CD8-positive, alpha-beta memory T cell (primary cell): ENCODE results near the gene OSBPL7. TPM values are rescaled to one million over a fixed set of nuclear protein-coding genes. Genes with fewer than 3 reads are reported as not detected.

Experiments
- CTCF ChIA-PET: fragments of 350-600 bp; sonication (Branson Sonifier 250); formaldehyde crosslinking; loops from one replicate; lab custom pipeline; 2021; ENCODE audit warnings: antibody characterized with exemption; lab: Charles Lee
- POLR2A ChIA-PET: fragments of 350-600 bp; sonication (Branson Sonifier 250); formaldehyde crosslinking; loops from one replicate; lab custom pipeline; 2021; ENCODE audit warnings: antibody characterized with exemption; lab: Charles Lee
- DNase-seq, 5 donors: peaks; one replicate each; pipeline versions ENCODE4 v3.0.0 to v3.0.0-alpha.2; 2020 to 2022; ENCODE audit warnings: mixed read lengths in 1 of 5
- H3K27ac ChIP-seq: one replicate; pipeline ENCODE4 v1.7.0; 2013; ENCODE audit warnings: low read depth, mild to moderate bottlenecking, low read length, moderate library complexity
- H3K27me3 ChIP-seq: 2 replicates; pipeline ENCODE4 v1.7.0; 2013; ENCODE audit warnings: low read length, mild to moderate bottlenecking; ENCODE audit not compliant: insufficient read depth, poor library complexity, severe bottlenecking
- H3K36me3 ChIP-seq: 2 replicates; pipeline ENCODE4 v1.7.0; 2013; ENCODE audit warnings: mild to moderate bottlenecking, low read length, moderate library complexity; ENCODE audit not compliant: insufficient read depth
- H3K4me1 ChIP-seq: 2 replicates; pipeline ENCODE4 v1.7.0; 2013; ENCODE audit warnings: mild to moderate bottlenecking, low read length, moderate library complexity; ENCODE audit not compliant: insufficient read depth
- H3K4me3 ChIP-seq: 2 replicates; pipeline ENCODE4 v1.7.0; 2013; ENCODE audit warnings: mild to moderate bottlenecking, low read length
- H3K9me3 ChIP-seq: 2 replicates; pipeline ENCODE4 v1.7.0; 2013; ENCODE audit warnings: mild to moderate bottlenecking, low read length
- H3K27ac Mint-ChIP-seq, 8 donors: one replicate each; pipeline ENCODE4 v1.8.0; 2020 to 2021; ENCODE audit warnings: mixed read lengths in 8 of 8, mild to moderate bottlenecking in 6 of 8, inconsistent platforms in 3 of 8, moderate library complexity in 3 of 8
- H3K27me3 Mint-ChIP-seq, 2 donors: one replicate each; pipeline ENCODE4 v1.8.0; 2020 to 2021; ENCODE audit warnings: mixed read lengths in 2 of 2, mild to moderate bottlenecking in 1 of 2, moderate library complexity in 1 of 2
- H3K36me3 Mint-ChIP-seq, 3 donors: one replicate each; pipeline ENCODE4 v1.8.0; 2020 to 2021; ENCODE audit warnings: mixed read lengths in 3 of 3, inconsistent platforms in 1 of 3, mild to moderate bottlenecking in 1 of 3
- H3K4me1 Mint-ChIP-seq, 3 donors: one replicate each; pipeline ENCODE4 v1.8.0; 2020 to 2021; ENCODE audit warnings: mixed read lengths in 3 of 3, inconsistent platforms in 1 of 3, mild to moderate bottlenecking in 1 of 3
- H3K4me3 Mint-ChIP-seq, 7 donors: one replicate each; pipeline ENCODE4 v1.8.0; 2020 to 2021; ENCODE audit warnings: mixed read lengths in 7 of 7, mild to moderate bottlenecking in 6 of 7, moderate library complexity in 4 of 7, inconsistent platforms in 2 of 7
- H3K9me3 Mint-ChIP-seq, 5 donors: one replicate each; pipeline ENCODE4 v1.8.0; 2020 to 2022; ENCODE audit warnings: mixed read lengths in 5 of 5, mild to moderate bottlenecking in 3 of 5, moderate library complexity in 2 of 5, inconsistent platforms in 1 of 5
- polyA plus RNA-seq: library from polyadenylated mRNA; unstranded; fragments of 300-500 nt; fragmentation: Illumina TruSeq; gene quantifications from one replicate; pipeline ENCODE4 v1.2.3, GENCODE V29; 2021
- total RNA-seq, 2 experiments: library from RNA; stranded (reverse); gene quantifications; one replicate each; pipeline ENCODE4 v1.2.3, GENCODE V29; 2021

The OSBPL7 gene
- total and polyA plus RNA-seq, 3 experiments from 2014 or later, result 11.0 to 17.5 (median 16.9) TPM

DNA sequence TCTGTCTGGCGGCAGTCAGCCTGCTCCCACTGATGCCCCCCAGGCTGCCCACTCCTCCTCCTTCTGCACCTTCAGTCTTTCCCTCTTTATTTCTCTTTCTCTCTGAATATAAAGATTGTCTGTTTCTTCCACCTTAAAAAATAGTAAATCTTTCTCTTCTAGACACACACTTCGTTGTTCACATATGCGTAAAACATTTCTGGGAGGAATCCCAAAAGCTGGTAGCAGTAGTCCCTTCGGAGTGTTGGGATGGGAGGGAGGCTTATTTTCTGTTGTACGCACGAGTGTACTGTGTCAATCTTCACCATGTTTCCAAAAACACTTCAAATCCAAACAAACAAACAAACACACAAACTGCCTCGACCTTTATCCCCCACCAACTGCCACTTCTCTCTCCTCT lies 9.9 kb downstream of the OSBPL7 start:
- Mint-ChIP-seq H3K27ac (peak overlapping the region; percentile 87 to 94 (median 92)), H3K4me3 (peak overlapping the region in 1 of 7 donors; percentile 24), H3K27me3 (peaks cover 0 to 2% of the 10 kb centered on the region in 2 donors), H3K4me1 (peaks cover 21 to 29% (median 22%) of the 10 kb centered on the region in 3 donors), H3K36me3 (peaks cover 9 to 95% (median 32%) of the 10 kb centered on the region in 3 donors), H3K9me3 (no peaks in the 10 kb centered on the region)
- CTCF ChIA-PET, result no interaction called here
- H3K36me3 ChIP-seq, result peaks cover 29% of the 10 kb centered on the region
- H3K27ac ChIP-seq, result no peak overlapping the region
- no peaks in the 10 kb centered on the region for H3K27me3 ChIP-seq
- DNase-seq, result no peak
- H3K9me3 ChIP-seq, result no peaks in the 10 kb centered on the region
- POLR2A ChIA-PET, result no interaction called here
- H3K4me3 ChIP-seq, result no peak overlapping the region
- no peaks in the 10 kb centered on the region for H3K4me1 ChIP-seq

DNA sequence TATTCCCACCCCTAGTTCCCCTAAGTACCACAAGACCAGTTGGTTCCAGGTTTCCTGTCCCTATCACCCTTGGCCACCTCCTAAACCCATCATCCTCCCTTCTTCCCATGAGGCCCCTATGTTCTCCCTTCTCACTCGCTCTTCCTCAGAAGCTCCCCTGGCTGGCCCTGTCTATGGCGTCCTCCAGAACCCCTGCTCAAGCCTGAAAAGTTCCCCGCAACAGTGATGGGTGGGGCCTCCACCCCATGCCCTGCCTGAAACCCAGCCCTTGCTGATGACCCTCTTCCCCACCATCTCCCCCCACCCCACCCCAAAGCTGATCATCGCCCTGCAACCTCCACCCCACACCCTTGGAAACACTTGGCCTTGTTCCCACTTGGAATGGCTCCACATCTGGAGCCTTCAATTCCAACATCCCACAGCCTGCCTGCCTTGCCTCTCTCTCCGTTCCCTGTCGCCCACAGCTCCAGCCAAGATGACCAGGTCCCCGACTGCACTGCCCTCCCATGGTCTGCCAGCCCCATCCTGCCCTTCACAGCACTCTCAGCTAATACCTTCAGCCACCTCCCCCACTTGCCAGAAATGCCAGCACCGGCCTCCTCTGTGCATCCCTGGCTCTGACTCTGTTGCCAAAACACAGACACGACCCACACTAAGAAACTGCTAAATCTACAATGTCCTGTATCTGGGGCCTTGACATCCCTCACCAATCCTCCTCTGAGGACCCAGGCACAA lies 10.5 kb downstream of the OSBPL7 start:
- Histone ChIP-seq H3K4me1 (no peaks in the 10 kb centered on the region), H3K9me3 (no peaks in the 10 kb centered on the region), H3K36me3 (peaks cover 22% of the 10 kb centered on the region), H3K4me3 (no peak overlapping the region), H3K27me3 (no peaks in the 10 kb centered on the region), H3K27ac (peak overlapping the region; percentile 59)
- Mint-ChIP-seq H3K36me3 (peaks cover 9 to 93% (median 32%) of the 10 kb centered on the region in 3 donors), H3K27me3 (peaks cover 0 to 2% of the 10 kb centered on the region in 2 donors), H3K4me1 (peaks cover 21 to 29% (median 22%) of the 10 kb centered on the region in 3 donors), H3K9me3 (no peaks in the 10 kb centered on the region), H3K4me3 (peak overlapping the region in 1 of 7 donors; percentile 20), H3K27ac (peak overlapping the region; percentile 89 to 94 (median 92))
- DNase-seq, result peak in 1 of 5 donors; percentile 25
- POLR2A ChIA-PET, result interaction anchor here (0.7 kb wide), 1 partner anchor 137 kb away, joined by 3 read pairs; no protein-coding TSS in a partner anchor
- CTCF ChIA-PET, result no interaction called here

GRCh38 chr17:47810200-47810821 lies 11.3 kb downstream of the OSBPL7 start:
- CTCF ChIA-PET, result no interaction called here
- peak in 4 of 5 donors; percentile 26 to 72 (median 44) for DNase-seq
- Histone ChIP-seq H3K27ac (peak overlapping the region; percentile 59), H3K4me3 (no peak overlapping the region), H3K4me1 (no peaks in the 10 kb centered on the region), H3K9me3 (no peaks in the 10 kb centered on the region), H3K36me3 (peaks cover 15% of the 10 kb centered on the region), H3K27me3 (no peaks in the 10 kb centered on the region)
- no peaks in the 10 kb centered on the region for H3K9me3 Mint-ChIP-seq
- peaks cover 21 to 29% (median 22%) of the 10 kb centered on the region in 3 donors for H3K4me1 Mint-ChIP-seq
- POLR2A ChIA-PET, result no interaction called here
- H3K27ac Mint-ChIP-seq, result peak overlapping the region; percentile 83 to 94 (median 90)
- H3K36me3 Mint-ChIP-seq, result peaks cover 6 to 89% (median 32%) of the 10 kb centered on the region in 3 donors
- H3K4me3 Mint-ChIP-seq, result peak overlapping the region in 1 of 7 donors; percentile 3
- H3K27me3 Mint-ChIP-seq, result peaks cover 0 to 2% of the 10 kb centered on the region in 2 donors

GRCh38 chr17:47808830-47809480 lies 12.6 kb downstream of the OSBPL7 start:
- Mint-ChIP-seq H3K4me1 (peaks cover 21 to 29% (median 22%) of the 10 kb centered on the region in 3 donors), H3K36me3 (peaks cover 5 to 79% (median 29%) of the 10 kb centered on the region in 3 donors), H3K27ac (peak overlapping the region in 3 of 8 donors; percentile 21 to 57 (median 23)), H3K9me3 (no peaks in the 10 kb centered on the region), H3K27me3 (peaks cover 0 to 2% of the 10 kb centered on the region in 2 donors), H3K4me3 (no peak overlapping the region)
- H3K27ac ChIP-seq, result no peak overlapping the region
- no peaks in the 10 kb centered on the region for H3K9me3 ChIP-seq
- no peaks in the 10 kb centered on the region for H3K27me3 ChIP-seq
- POLR2A ChIA-PET, result no interaction called here
- peaks cover 11% of the 10 kb centered on the region for H3K36me3 ChIP-seq
- no peaks in the 10 kb centered on the region for H3K4me1 ChIP-seq
- no peak for DNase-seq
- no peak overlapping the region for H3K4me3 ChIP-seq
- CTCF ChIA-PET, result no interaction called here

DNA sequence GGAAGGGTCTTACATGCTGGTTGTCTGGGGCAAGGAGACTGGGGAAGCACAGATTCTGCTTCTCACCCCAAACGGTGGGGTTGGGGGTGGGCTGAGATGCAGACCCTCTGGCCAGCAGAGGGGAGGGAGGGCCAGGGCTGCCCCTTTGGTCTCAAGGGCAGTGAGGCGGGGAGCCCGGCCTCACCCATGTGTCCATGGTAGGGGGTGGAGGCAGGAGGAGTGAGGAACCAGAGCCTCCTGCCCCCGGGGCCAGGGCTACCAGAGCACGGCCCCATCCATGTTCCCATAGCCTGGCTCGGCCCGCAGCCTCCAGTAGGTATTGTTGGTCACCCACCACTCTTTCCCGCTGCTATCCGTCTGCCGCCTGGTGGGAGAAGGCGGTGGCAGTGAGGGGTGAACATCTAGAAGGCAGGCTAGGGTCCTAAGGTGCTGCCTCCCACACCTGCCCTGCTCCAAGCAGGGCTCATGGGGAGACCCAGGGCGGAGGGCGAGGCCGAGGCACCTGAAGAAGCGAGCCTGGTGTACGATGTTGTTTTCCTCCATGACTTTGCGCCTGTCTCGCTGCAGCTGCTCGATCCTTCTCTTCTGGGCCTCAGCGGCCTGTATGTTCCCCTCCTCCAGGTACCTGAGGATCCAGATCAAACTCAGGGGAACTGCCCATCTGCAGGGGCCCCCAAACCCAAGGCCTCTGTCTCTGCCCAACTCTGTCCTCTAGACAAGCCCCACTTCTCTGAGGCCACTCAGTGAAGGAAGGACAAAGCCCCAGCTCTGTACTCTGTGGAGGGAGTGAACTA lies 13.4 kb downstream of the OSBPL7 start:
- Histone ChIP-seq H3K9me3 (no peaks in the 10 kb centered on the region), H3K27ac (no peak overlapping the region), H3K27me3 (no peaks in the 10 kb centered on the region), H3K4me3 (no peak overlapping the region), H3K4me1 (no peaks in the 10 kb centered on the region), H3K36me3 (peaks cover 7% of the 10 kb centered on the region)
- peaks cover 0 to 2% of the 10 kb centered on the region in 2 donors for H3K27me3 Mint-ChIP-seq
- DNase-seq, result no peak
- CTCF ChIA-PET, result no interaction called here
- H3K4me3 Mint-ChIP-seq, result no peak overlapping the region
- no peaks in the 10 kb centered on the region for H3K9me3 Mint-ChIP-seq
- peaks cover 21 to 29% (median 22%) of the 10 kb centered on the region in 3 donors for H3K4me1 Mint-ChIP-seq
- H3K36me3 Mint-ChIP-seq, result peaks cover 5 to 74% (median 29%) of the 10 kb centered on the region in 3 donors
- H3K27ac Mint-ChIP-seq, result peak overlapping the region in 4 of 8 donors; percentile 23 to 60 (median 58)
- POLR2A ChIA-PET, result no interaction called here

GRCh38 chr17:47807421-47807820 lies 14.2 kb downstream of the OSBPL7 start:
- no peak overlapping the region for H3K27ac ChIP-seq
- H3K36me3 ChIP-seq, result peaks cover 7% of the 10 kb centered on the region
- ChIA-PET POLR2A (no interaction called here), CTCF (no interaction called here)
- Mint-ChIP-seq H3K4me1 (peaks cover 21 to 25% (median 21%) of the 10 kb centered on the region in 3 donors), H3K36me3 (peaks cover 5 to 66% (median 27%) of the 10 kb centered on the region in 3 donors), H3K9me3 (no peaks in the 10 kb centered on the region), H3K27me3 (peaks cover 0 to 2% of the 10 kb centered on the region in 2 donors), H3K27ac (peak overlapping the region in 3 of 8 donors; percentile 50 to 78 (median 52)), H3K4me3 (no peak overlapping the region)
- no peaks in the 10 kb centered on the region for H3K9me3 ChIP-seq
- no peak overlapping the region for H3K4me3 ChIP-seq
- no peak for DNase-seq
- H3K4me1 ChIP-seq, result no peaks in the 10 kb centered on the region
- no peaks in the 10 kb centered on the region for H3K27me3 ChIP-seq

DNA sequence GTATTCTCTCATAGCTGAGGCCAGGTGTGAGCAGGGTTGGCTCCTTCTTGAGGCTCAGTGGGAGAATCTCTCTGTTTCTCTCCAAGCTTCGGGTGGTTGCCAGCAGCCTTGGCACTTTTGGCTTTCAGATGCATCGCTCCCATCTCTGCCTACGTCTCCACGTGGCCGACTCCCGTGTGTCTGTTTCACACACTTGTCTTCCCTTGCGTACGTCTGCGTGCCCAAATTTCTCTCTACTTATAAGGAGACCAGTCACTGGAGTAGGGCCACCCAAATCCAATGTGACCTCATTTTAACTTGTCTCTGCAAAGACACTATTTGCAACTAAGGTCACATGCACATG lies 14.7 kb downstream of the OSBPL7 start:
- no peak overlapping the region for H3K4me3 Mint-ChIP-seq
- H3K27ac Mint-ChIP-seq, result peak overlapping the region in 3 of 8 donors; percentile 28 to 75 (median 29)
- no peaks in the 10 kb centered on the region for H3K27me3 ChIP-seq
- peaks cover 0 to 2% of the 10 kb centered on the region in 2 donors for H3K27me3 Mint-ChIP-seq
- H3K9me3 ChIP-seq, result no peaks in the 10 kb centered on the region
- H3K4me1 ChIP-seq, result no peaks in the 10 kb centered on the region
- no peak overlapping the region for H3K27ac ChIP-seq
- peaks cover 7% of the 10 kb centered on the region for H3K36me3 ChIP-seq
- H3K36me3 Mint-ChIP-seq, result peaks cover 5 to 61% (median 26%) of the 10 kb centered on the region in 3 donors
- ChIA-PET POLR2A (no interaction called here), CTCF (no interaction called here)
- H3K4me1 Mint-ChIP-seq, result peaks cover 19 to 24% (median 21%) of the 10 kb centered on the region in 3 donors
- H3K4me3 ChIP-seq, result no peak overlapping the region
- no peak for DNase-seq
- no peaks in the 10 kb centered on the region for H3K9me3 Mint-ChIP-seq
